CD4-positive, alpha-beta memory T cell (primary cell): ENCODE results near the gene IPMK. TPM values are rescaled to one million over a fixed set of nuclear protein-coding genes. Genes with fewer than 3 reads are reported as not detected.
A peak's percentile ranks its signal among the peaks of the same experiment; 100 is the strongest.

Source experiments
- CTCF ChIA-PET: fragments of 350-600 bp; sonication (Branson Sonifier 250); formaldehyde crosslinking; loops from one replicate; lab custom pipeline; 2021; ENCODE audit warnings: inconsistent platforms; ENCODE audit not compliant: partially characterized antibody; lab: Charles Lee
- POLR2A ChIA-PET: fragments of 350-600 bp; sonication (Branson Sonifier 250); formaldehyde crosslinking; loops from one replicate; lab custom pipeline; 2021; ENCODE audit not compliant: partially characterized antibody; lab: Charles Lee
- DNase-seq, 5 donors: peaks; one replicate each; pipeline versions ENCODE4 v3.0.0 to v3.0.0-alpha.2; 2020 to 2022; ENCODE audit warnings: mixed read lengths in 1 of 5
- H3K27ac ChIP-seq: one replicate; pipeline ENCODE4 v1.7.0; 2013; ENCODE audit warnings: low read depth, low read length
- H3K27me3 ChIP-seq: 2 replicates; pipeline ENCODE4 v1.7.0; 2013; ENCODE audit warnings: mild to moderate bottlenecking, low read length, moderate library complexity; ENCODE audit not compliant: insufficient read depth
- H3K36me3 ChIP-seq: 2 replicates; pipeline ENCODE4 v1.7.0; 2013; ENCODE audit warnings: mild to moderate bottlenecking, low read length, moderate library complexity; ENCODE audit not compliant: insufficient read depth
- H3K4me1 ChIP-seq: 2 replicates; pipeline ENCODE4 v1.7.0; 2013; ENCODE audit warnings: mild to moderate bottlenecking, low read length, moderate library complexity; ENCODE audit not compliant: insufficient read depth
- H3K4me3 ChIP-seq, 2 donors: one replicate each; pipeline ENCODE4 v1.7.0; 2013; ENCODE audit warnings: low read length in 2 of 2, mild to moderate bottlenecking in 1 of 2
- H3K9me3 ChIP-seq, 2 donors: one replicate each; pipeline ENCODE4 v1.7.0; 2013; ENCODE audit warnings: low read length in 2 of 2, control low read depth in 1 of 2; ENCODE audit not compliant: control insufficient read depth in 1 of 2
- H3K27ac Mint-ChIP-seq, 7 donors: one replicate each; pipeline ENCODE4 v1.8.0; 2020 to 2021; ENCODE audit warnings: mixed read lengths in 7 of 7, mild to moderate bottlenecking in 6 of 7, inconsistent platforms in 3 of 7, moderate library complexity in 3 of 7
- H3K27me3 Mint-ChIP-seq, 2 donors: one replicate each; pipeline ENCODE4 v1.8.0; 2020 to 2021; ENCODE audit warnings: mixed read lengths in 2 of 2
- H3K36me3 Mint-ChIP-seq, 2 donors: one replicate each; pipeline ENCODE4 v1.8.0; 2020 to 2021; ENCODE audit warnings: mixed read lengths in 2 of 2, inconsistent platforms in 1 of 2, mild to moderate bottlenecking in 1 of 2
- H3K4me1 Mint-ChIP-seq, 4 donors: one replicate each; pipeline ENCODE4 v1.8.0; 2020 to 2021; ENCODE audit warnings: mixed read lengths in 4 of 4, mild to moderate bottlenecking in 1 of 4
- H3K4me3 Mint-ChIP-seq, 8 donors: one replicate each; pipeline ENCODE4 v1.8.0; 2020 to 2021; ENCODE audit warnings: mixed read lengths in 8 of 8, mild to moderate bottlenecking in 7 of 8, moderate library complexity in 6 of 8, inconsistent platforms in 3 of 8
- H3K9me3 Mint-ChIP-seq, 8 donors: one replicate each; pipeline ENCODE4 v1.8.0; 2020 to 2021; ENCODE audit warnings: mixed read lengths in 8 of 8, mild to moderate bottlenecking in 5 of 8, inconsistent platforms in 3 of 8, moderate library complexity in 1 of 8
- intact Hi-C: fragments of 100-400 bp; cut with micrococcal nuclease; formaldehyde crosslinking; loops from one replicate; pipeline ENCODE4 v1.15.1; 2023
- polyA plus RNA-seq, 2 donors: library from polyadenylated mRNA; unstranded; fragments of 300-500 nt; fragmentation: Illumina TruSeq; gene quantifications; one replicate each; pipeline ENCODE4 v1.2.3, GENCODE V29; 2021
- total RNA-seq, 2 experiments: library from RNA; stranded (reverse); gene quantifications; one replicate each; pipeline ENCODE4 v1.2.3, GENCODE V29; 2021

The IPMK gene
- total and polyA plus RNA-seq, 4 experiments from 2014 or later: 1.2 to 6.5 (median 4.1) TPM

DNA sequence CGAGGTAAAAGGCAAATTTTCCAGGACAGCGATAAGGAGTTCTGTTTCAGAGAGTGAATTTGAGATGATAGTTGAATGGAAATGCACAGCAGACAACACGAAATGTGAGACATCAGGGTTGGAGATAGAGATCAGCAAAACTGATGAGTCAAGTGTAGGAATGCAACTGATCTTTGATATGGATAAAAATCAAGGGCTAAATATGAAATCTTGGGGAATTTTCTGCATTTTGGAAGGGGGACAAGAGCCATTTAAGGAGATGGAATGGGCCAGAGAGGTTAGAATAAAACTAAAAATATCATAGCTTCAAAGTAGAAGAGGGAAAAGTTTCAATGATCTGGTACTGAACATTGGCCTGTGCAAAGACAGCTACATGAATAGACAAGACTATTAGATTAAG is 12.8 kb upstream of the IPMK start:
- intact Hi-C loops: no loop called here

DNA sequence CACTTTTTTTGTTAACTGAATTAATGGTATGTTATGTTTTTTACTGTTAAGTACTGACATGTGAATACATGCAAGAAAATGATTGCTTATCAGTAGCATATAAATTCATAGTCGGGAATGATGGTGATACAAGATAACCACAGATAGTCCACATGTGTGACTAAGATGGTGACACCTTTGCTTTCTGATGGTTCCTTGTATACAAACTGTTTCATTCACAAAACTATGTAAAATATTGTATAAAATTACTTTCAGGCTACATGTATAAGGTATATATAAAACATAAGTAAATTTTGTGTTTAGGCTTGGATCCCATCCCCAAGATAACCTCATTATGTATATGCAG is 11.2 kb upstream of the IPMK start:
- CTCF ChIA-PET: no interaction called here
- no peak overlapping the region for H3K4me3 ChIP-seq
- H3K27me3 ChIP-seq: no peaks in the 10 kb centered on the region
- H3K27me3 Mint-ChIP-seq: no peaks in the 10 kb centered on the region
- POLR2A ChIA-PET: no interaction called here
- DNase-seq: no peak
- H3K4me1 ChIP-seq: peaks cover 13% of the 10 kb centered on the region
- peaks cover 3 to 10% of the 10 kb centered on the region in 2 donors for H3K36me3 Mint-ChIP-seq
- no peaks in the 10 kb centered on the region for H3K9me3 Mint-ChIP-seq
- intact Hi-C loops: no loop called here
- no peaks in the 10 kb centered on the region for H3K36me3 ChIP-seq
- no peaks in the 10 kb centered on the region for H3K9me3 ChIP-seq
- H3K27ac Mint-ChIP-seq: no peak overlapping the region
- peaks cover 13 to 21% (median 16%) of the 10 kb centered on the region in 4 donors for H3K4me1 Mint-ChIP-seq
- no peak overlapping the region for H3K4me3 Mint-ChIP-seq
- H3K27ac ChIP-seq: no peak overlapping the region

More for the DNA sequence above, 12.8 kb upstream of the IPMK start:
- ChIA-PET POLR2A (no interaction called here), CTCF (interaction anchor here (1.1 to 1.2 kb wide), 4 partner anchors 11 to 102 kb away, joined by 3 to 8 read pairs (median 4); partner anchors contain the start of gene CISD1)
- Mint-ChIP-seq H3K27me3 (no peaks in the 10 kb centered on the region), H3K27ac (peak overlapping the region in 4 of 7 donors; percentile 1 to 30 (median 4)), H3K9me3 (no peaks in the 10 kb centered on the region), H3K4me3 (no peak overlapping the region), H3K36me3 (peaks cover 3 to 10% of the 10 kb centered on the region in 2 donors), H3K4me1 (peaks cover 13 to 21% (median 14%) of the 10 kb centered on the region in 4 donors)
- Histone ChIP-seq H3K9me3 (no peaks in the 10 kb centered on the region), H3K27ac (no peak overlapping the region), H3K4me1 (peaks cover 13% of the 10 kb centered on the region), H3K27me3 (no peaks in the 10 kb centered on the region), H3K36me3 (no peaks in the 10 kb centered on the region), H3K4me3 (no peak overlapping the region)
- no peak for DNase-seq

DNA sequence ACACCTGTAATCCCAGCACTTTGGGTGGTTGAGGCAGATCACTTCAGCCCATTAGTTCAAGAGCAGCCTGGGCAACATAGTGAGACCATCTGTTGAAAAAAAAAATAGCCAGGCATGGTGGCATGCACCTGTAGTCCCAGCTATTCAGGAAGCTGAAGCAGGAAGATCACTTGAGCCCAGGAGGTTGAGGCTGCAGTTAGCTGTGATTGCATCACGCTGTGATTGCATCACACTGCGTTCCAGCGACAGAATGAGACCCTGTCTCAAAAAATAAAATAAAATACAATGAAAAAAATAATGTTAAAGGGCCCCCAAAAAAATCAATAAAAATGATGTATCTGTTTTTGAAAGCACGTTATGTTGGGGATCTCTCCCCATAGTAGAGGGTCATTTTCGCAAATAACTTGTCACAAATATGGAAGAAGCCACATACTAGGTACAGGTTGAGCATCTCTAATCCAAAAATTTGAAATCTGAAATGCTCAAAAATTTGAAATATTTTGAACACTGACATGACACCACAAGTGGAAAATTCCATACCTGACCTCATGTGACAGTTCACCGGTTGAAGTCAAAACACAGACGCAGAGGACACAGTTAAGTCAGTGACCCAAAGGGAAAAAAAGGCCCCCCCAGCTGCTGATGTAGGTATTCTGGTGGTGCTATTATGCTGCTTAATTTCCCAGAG is 10.7 kb upstream of the IPMK start:
- ChIA-PET POLR2A (no interaction called here), CTCF (interaction anchor here (2.0 to 3.0 kb wide), 2 partner anchors 10 to 12 kb away, joined by 8 to 13 read pairs; partner anchors contain the start of genes CISD1 and IPMK)

DNA sequence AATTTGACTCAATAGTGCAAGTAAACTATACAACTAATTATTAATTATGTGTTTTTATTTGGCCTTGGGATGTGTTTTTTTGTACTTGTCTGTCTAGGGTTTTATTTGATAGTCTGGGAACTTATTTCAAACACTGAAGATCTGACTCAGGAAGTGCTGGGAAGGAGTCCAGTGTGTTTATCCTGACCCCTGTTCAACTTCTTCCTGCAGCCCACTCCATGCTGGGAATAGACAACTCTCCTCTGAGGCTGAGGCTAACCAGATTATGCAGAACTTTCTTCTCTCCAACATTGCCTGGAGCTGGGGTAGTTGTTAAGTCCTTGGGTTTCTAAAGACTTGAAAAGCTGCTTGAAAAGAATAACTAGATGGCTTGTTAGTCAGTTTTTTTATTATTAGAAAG is 8.2 kb upstream of the IPMK start:
- Mint-ChIP-seq H3K36me3 (peaks cover 3 to 10% of the 10 kb centered on the region in 2 donors), H3K4me3 (no peak overlapping the region), H3K27me3 (no peaks in the 10 kb centered on the region), H3K9me3 (no peaks in the 10 kb centered on the region), H3K4me1 (peaks cover 0 to 12% (median 6%) of the 10 kb centered on the region in 4 donors), H3K27ac (no peak overlapping the region)
- POLR2A ChIA-PET: no interaction called here
- intact Hi-C loops: no loop called here
- H3K36me3 ChIP-seq: no peaks in the 10 kb centered on the region
- H3K4me3 ChIP-seq: no peak overlapping the region
- H3K9me3 ChIP-seq: no peaks in the 10 kb centered on the region
- no peak overlapping the region for H3K27ac ChIP-seq
- H3K27me3 ChIP-seq: no peaks in the 10 kb centered on the region
- CTCF ChIA-PET: interaction anchor here (1.3 to 3.0 kb wide), 2 partner anchors 15 to 24 kb away, joined by 8 to 13 read pairs; no protein-coding TSS in a partner anchor
- H3K4me1 ChIP-seq: no peaks in the 10 kb centered on the region
- DNase-seq: peak in 1 of 5 donors; percentile 14

More for the DNA sequence above, 10.7 kb upstream of the IPMK start:
- no peak overlapping the region for H3K27ac ChIP-seq
- Mint-ChIP-seq H3K4me1 (peaks cover 13 to 21% (median 16%) of the 10 kb centered on the region in 4 donors), H3K4me3 (no peak overlapping the region), H3K36me3 (peaks cover 3 to 10% of the 10 kb centered on the region in 2 donors), H3K27ac (no peak overlapping the region), H3K9me3 (no peaks in the 10 kb centered on the region), H3K27me3 (no peaks in the 10 kb centered on the region)
- H3K27me3 ChIP-seq: no peaks in the 10 kb centered on the region
- DNase-seq: no peak
- no peak overlapping the region for H3K4me3 ChIP-seq
- H3K9me3 ChIP-seq: no peaks in the 10 kb centered on the region
- H3K36me3 ChIP-seq: no peaks in the 10 kb centered on the region
- H3K4me1 ChIP-seq: peaks cover 13% of the 10 kb centered on the region
- intact Hi-C loops: no loop called here

DNA sequence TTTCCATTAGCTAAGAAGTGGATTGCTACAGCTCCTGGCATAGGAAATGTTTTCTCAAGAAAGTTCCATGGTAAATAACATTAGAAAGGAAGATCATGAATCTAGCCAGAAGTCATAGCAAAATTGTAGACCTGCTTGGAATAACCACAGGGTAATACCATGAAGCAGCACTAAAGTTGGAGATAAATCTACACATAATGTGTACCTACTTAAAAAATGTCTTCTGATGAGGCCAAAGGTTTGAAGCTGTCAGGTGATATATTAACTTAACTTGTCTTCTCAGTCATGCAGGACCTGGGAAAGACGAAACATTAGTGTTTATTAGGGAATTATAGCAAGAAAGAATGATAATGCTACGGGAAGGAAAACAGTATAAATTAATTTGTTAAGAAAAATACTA is 7.6 kb upstream of the IPMK start:
- Mint-ChIP-seq H3K27me3 (no peaks in the 10 kb centered on the region), H3K27ac (no peak overlapping the region), H3K36me3 (peaks cover 3 to 9% of the 10 kb centered on the region in 2 donors), H3K4me1 (peaks cover 0 to 10% (median 7%) of the 10 kb centered on the region in 4 donors), H3K9me3 (no peaks in the 10 kb centered on the region), H3K4me3 (no peak overlapping the region)
- no peaks in the 10 kb centered on the region for H3K36me3 ChIP-seq
- no peak overlapping the region for H3K27ac ChIP-seq
- POLR2A ChIA-PET: no interaction called here
- no peak overlapping the region for H3K4me3 ChIP-seq
- no peaks in the 10 kb centered on the region for H3K9me3 ChIP-seq
- peaks cover 2% of the 10 kb centered on the region for H3K4me1 ChIP-seq
- H3K27me3 ChIP-seq: no peaks in the 10 kb centered on the region
- intact Hi-C loops: no loop called here
- CTCF ChIA-PET: interaction anchor here (3.0 kb wide), 1 partner anchor 15 kb away, joined by 13 read pairs; no protein-coding TSS in a partner anchor
- DNase-seq: no peak

DNA sequence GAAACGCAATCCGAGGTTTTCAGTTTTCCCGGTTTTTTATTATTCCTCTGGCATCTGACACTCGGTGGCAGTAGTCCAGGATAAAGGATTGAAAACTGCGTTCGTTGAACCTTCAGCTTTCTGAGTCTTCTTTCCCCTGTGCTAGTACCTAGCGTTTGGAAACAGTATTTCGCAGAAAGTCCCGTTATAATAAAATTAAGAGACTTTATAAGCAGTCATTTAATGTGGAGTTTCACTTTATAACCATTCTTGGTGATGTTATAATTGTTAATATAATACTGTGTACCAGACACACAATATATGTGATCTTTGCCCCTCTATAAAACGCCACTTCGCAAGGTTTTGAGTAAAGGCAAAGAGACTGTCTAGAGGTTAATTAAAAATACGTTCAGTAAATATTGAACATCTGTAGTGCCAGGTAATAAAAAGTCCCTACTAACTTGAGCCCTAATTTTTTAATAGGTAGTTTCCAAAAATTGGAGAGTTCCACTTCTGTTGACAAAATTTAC is 2.1 kb upstream of the IPMK start:
- Histone ChIP-seq H3K4me3 (peak overlapping the region; percentile 62 to 84), H3K9me3 (no peaks in the 10 kb centered on the region), H3K4me1 (peaks cover 31% of the 10 kb centered on the region), H3K27me3 (no peaks in the 10 kb centered on the region), H3K36me3 (no peaks in the 10 kb centered on the region), H3K27ac (peak overlapping the region; percentile 81)
- Mint-ChIP-seq H3K4me1 (peaks cover 16 to 41% (median 31%) of the 10 kb centered on the region in 4 donors), H3K36me3 (peaks cover 0 to 22% of the 10 kb centered on the region in 2 donors), H3K27ac (peak overlapping the region in 5 of 7 donors; percentile 25 to 99 (median 95)), H3K4me3 (peak overlapping the region; percentile 95 to 98 (median 97)), H3K27me3 (no peaks in the 10 kb centered on the region), H3K9me3 (no peaks in the 10 kb centered on the region)
- POLR2A ChIA-PET: interaction anchor here (3.0 to 3.4 kb wide), 2 partner anchors 65 to 115 kb away, joined by 16 to 29 read pairs; partner anchors contain the start of genes TFAM and UBE2D1
- intact Hi-C loops: loop anchor here (2.0 kb wide), 3 partner anchors 21 to 1909 kb away; partner anchors contain the start of genes CCDC6 and ZWINT
- peak in 2 of 5 donors; percentile 2 to 8 for DNase-seq
- CTCF ChIA-PET: interaction anchor here (1.2 kb wide), 1 partner anchor 10 kb away, joined by 5 read pairs; no protein-coding TSS in a partner anchor
